ENCODE results near the gene OXT.

- TF ChIP-seq CTCF (IDR thresholded peaks at IDR 0.05) (no peak), POLR2A (IDR thresholded peaks at IDR 0.05) (no peak)
These were observed 9.5 kb downstream of the OXT start for GRCh38 chr20:3080939-3081388.
